GM12874 (cell line): ENCODE measurements around the gene TSPAN18.
A peak's percentile ranks its signal among the peaks of the same experiment; 100 is the strongest.

ENCODE experiments used
- TF ChIP-seq, protein P1 (sequence below): IDR thresholded peaks from 2 replicates; pipeline ENCODE4 v1.5.1; 2011; ENCODE audit warnings: low read depth, mild to moderate bottlenecking, control low read depth, low read length, moderate library complexity; ENCODE audit not compliant: insufficient read depth

The TSPAN18 gene

DNA sequence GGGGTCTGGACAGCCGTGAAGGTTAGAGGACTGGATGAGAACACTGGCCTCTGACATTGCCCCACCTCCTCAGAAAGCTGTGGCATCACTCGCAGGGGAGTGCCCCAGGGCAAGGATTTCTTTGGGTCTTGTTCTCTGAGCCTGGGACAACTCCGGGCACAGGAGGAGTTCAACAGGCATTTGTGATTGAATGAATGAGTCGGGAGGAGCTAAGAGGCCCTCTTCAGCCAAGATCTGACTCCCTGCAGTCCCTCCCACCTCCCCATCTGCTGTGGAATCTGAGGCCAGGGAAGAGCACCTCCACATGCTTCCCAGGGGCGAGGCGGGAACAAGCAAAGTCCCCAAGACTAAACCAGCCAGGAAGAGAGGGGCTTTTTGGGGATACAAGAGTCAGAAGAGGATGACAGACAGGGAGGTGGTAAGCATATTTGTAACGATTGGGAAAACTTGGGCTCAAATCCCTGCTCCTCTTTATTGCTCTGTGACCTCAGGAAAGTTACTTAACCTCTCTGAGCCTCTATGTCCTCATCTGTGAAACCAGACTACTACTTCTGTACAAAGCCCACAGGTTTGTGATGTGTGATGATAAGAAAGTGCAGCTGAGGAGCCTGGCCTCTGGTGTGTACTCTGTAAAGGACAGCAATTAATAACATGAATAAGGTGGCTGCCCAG lies 217.6 kb downstream of the TSPAN18 start:
- TF ChIP-seq, protein P1, sequence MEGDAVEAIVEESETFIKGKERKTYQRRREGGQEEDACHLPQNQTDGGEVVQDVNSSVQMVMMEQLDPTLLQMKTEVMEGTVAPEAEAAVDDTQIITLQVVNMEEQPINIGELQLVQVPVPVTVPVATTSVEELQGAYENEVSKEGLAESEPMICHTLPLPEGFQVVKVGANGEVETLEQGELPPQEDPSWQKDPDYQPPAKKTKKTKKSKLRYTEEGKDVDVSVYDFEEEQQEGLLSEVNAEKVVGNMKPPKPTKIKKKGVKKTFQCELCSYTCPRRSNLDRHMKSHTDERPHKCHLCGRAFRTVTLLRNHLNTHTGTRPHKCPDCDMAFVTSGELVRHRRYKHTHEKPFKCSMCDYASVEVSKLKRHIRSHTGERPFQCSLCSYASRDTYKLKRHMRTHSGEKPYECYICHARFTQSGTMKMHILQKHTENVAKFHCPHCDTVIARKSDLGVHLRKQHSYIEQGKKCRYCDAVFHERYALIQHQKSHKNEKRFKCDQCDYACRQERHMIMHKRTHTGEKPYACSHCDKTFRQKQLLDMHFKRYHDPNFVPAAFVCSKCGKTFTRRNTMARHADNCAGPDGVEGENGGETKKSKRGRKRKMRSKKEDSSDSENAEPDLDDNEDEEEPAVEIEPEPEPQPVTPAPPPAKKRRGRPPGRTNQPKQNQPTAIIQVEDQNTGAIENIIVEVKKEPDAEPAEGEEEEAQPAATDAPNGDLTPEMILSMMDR, result no peak

DNA sequence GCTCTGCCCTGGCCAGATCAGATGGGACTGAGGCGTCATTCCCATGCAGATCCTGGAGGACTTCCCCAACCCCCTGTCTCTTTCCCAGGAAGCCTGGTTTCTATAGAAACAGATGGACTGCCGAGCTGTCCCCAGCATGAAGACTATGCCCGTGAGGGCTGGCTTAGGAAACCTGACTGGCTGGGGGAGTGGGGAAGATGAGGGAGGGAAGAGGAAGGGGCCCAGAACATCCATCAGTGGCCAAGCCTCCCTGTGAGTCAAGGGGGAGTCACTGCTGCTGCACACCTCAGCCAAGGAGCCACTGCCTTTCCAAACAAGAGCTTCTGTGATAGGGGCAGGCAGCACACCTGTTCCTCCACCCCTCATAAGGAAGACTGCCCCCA lies 218.1 kb downstream of the TSPAN18 start:
- TF ChIP-seq, protein P1, result no peak

DNA sequence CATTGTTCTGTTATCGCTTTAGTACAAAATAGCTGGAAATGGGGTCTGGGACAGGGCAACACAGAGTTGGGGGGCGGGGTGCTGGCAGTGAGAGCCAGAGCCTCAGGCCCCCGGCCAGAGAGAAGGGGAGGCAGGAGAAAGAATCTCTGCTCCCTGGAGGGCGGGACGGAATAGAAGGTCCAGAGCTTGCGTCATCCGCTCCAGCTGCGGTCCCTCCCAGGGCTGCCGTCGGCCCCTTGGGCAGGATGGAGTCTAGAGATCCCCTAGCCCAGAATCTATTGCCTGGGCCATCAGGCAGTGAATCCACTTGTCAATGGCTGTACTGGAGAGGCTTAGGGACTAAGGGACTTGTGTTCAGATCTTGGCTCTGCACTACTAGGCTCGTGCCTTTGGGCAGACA lies 218.9 kb downstream of the TSPAN18 start:
- TF ChIP-seq, protein P1, result no peak

DNA sequence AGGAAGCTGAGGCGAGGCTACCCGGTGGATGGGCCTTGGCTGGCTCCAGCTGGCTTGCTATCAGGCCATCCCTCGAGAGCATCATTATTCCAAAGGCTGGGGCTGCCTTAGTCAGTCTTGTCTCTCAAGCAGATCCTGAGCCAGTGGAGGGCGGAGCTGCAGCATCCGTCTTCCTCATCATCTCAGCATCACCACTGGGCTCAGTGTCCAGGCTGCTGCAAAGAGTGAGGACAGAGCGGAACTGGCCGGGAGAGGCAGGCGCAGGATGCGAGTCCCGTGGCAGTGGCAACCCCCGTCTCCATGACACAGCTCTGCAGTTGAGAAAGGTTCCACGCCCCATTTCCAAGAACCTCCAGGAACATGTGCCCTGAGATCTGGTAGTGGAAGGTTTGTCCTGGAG lies 219.5 kb downstream of the TSPAN18 start:
- TF ChIP-seq, protein P1, result no peak

DNA sequence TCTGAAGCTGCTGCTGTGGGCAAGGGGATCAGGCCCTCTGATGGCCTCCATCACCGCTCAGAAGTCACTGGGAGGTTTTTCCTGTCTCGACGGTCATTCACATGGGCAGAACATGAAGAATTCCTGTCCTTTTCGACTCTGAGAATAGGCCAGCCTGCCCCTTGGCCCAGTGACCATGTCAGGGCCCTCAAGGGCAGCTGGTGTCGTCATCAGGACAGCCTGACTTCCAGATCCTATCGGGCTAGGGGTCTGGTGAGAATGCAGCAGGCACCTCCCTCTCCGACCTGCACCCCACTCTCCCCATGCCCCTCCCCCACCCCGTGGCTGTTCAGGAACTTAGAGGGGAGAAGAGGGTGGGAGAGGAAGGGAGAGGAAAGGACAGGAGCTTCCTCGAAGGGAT lies 220.4 kb downstream of the TSPAN18 start:
- TF ChIP-seq, protein P1, result no peak

GRCh38 chr11:44948155-44948554 lies 221.4 kb downstream of the TSPAN18 start:
- TF ChIP-seq, protein P1, result no peak

DNA sequence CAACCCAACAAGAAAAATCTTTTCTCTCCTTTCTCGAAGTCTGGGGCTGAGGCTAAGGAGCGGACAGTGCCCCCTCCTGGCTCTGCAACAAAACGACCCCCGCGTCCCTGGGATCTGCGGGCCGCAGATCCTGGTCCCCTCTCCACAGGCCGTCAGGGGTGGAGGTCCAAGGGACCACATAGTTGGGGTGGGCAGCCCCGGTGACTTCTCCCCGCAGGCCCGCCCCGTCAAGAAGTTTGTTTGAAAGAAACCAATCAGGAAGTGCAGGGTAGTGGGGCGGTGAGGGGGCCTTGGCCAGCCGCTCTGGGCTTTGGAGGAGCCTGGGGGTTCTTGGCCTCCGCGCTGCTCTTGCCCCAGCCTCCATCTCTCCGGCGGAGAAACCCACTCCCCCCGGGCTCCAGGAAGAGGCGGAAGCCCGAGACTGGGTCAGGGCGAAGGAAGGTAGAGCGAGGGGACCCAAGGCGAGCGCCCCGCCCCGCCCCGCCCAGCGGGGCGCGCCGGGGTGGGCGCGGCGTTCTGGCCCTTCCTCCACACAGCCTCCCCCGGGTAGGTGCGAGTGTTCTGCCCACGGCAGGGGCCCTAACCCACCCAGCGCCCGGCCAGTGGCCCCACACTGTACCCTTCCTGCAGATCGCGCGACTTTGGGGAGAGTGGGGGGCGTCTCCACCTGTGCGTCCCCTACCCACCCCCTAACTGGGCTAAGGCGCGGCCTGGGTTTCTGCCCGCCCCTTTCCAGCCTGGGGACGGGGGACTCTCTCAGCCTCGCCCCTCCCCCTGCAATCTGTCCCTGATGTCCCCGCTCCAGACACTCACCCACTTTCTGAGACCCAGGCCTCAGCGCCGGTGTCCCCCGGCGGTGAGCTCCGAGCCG lies 222.6 kb downstream of the TSPAN18 start:
- TF ChIP-seq, protein P1, result peak; percentile 23; the same call in 1 of the 2 replicates
